Esophagus squamous epithelium (tissue), 4 donors: Measurements from ENCODE around the gene PODXL.

Experiments used
- CTCF ChIP-seq, 6 experiments: fragments of 450-650 bp in 4 of 6; fragments of 200-600 bp in 2 of 6; sonication (generic) in 2 of 6; IDR thresholded peaks; one replicate each; pipeline ENCODE4 v1.5.1; 2016 to 2019; ENCODE audit warnings: antibody characterized with exemption in 6 of 6, mild to moderate bottlenecking in 4 of 6, moderate library complexity in 4 of 6
- POLR2A ChIP-seq, 4 donors: fragments of 450-650 bp; IDR thresholded peaks; one replicate each; pipeline ENCODE4 v1.6.1; 2017; ENCODE audit warnings: antibody characterized with exemption in 4 of 4, mild to moderate bottlenecking in 4 of 4, moderate library complexity in 3 of 4

- TF ChIP-seq POLR2A (IDR thresholded peaks at IDR 0.05), result no peak
- no peak for TF ChIP-seq CTCF (IDR thresholded peaks at IDR 0.05)
These were observed 70.1 kb downstream of the PODXL start for GRCh38 chr7:131486346-131486745.
